Measurements from ENCODE around the gene MYH9. TPM values are rescaled to one million over a fixed set of nuclear protein-coding genes. Genes with fewer than 3 reads are reported as not detected.

MYH9 gene
- total RNA-seq, 4 donors from 2014 or later, result 304 to 366 (median 322) TPM

DNA sequence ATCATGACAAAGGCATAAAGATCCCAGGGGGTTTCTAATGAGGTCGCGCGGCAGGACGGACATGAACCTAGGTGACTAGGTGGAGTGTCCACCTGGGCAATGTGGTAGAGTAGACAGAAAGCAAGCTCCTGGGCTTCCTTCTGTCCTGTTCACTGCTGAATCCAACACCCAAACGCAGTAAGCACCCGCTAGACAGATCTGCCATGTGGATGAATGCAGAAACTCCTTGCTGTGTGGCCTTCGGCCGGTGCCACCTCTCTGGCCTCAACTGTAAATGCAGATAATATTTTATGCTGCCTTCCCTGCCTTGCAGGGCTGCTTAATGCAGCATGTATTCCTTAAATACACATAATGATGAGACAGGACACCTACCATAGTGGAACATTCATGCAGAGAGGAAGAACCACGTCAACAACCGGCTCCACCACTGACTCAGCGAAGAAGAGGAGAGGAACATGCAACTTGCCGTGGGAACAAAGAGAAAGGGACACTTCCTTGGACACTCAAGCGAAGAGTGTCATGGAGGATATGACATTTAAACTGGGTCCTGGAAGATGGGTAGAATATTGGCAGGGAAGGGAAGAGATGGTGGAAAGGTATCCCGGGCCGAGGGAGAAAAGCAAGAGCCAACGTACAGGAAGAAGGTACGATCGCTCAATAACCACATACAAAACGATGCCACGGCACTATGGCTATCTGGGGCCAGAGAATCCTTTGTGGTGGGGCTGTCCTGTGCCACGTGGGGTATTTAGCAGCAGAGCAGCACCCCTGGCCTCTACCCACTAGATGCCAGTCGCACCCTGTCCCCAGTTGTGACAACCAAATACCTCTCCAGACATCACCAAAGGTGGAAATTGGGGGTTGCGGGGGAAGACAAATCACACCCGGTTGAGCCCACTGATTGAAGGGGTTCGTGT, 30.8 kb downstream of the MYH9 start:
- ATAC-seq, result no peak
- peaks cover 22 to 100% (median 90%) of the 10 kb centered on the region in 3 donors for H3K4me1 ChIP-seq

DNA sequence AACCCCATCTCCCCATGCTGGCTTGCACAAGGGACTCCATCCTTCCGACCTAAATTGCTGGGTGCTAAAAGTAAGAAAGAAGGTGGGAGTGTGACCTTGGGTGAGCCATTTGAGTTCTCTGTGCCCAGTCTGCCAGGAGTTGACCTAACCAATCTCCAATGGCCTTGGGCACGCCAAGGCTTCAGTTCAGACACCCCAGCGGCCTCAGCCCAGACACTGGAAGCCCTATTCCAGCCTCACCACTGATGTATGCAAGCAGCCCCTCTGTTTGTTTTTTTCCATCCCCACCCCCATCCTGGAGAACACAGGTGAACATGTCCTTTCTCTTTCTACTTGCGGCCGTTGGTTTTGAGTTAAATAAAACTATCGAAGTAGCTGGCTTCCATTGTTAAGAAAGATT, 31.9 kb downstream of the MYH9 start:
- no peaks in the 10 kb centered on the region for H3K9me3 ChIP-seq
- H3K4me3 ChIP-seq, result peak overlapping the region in 1 of 2 donors; percentile 33
- WGBS, 2 donors (ENCODE audit: low coverage in 1 of 2), result 30 to 51% methylated on average over 4 to 6 of the region's 6 CpGs
- peak overlapping the region; percentile 95 to 100 (median 99) for H3K27ac ChIP-seq
- TF ChIP-seq EP300 (IDR thresholded peaks at IDR 0.05) (no peak), POLR2AphosphoS5 (IDR thresholded peaks at IDR 0.05) (no peak), POLR2A (IDR thresholded peaks at IDR 0.05) (no peak)
- TF ChIP-seq, protein P1, sequence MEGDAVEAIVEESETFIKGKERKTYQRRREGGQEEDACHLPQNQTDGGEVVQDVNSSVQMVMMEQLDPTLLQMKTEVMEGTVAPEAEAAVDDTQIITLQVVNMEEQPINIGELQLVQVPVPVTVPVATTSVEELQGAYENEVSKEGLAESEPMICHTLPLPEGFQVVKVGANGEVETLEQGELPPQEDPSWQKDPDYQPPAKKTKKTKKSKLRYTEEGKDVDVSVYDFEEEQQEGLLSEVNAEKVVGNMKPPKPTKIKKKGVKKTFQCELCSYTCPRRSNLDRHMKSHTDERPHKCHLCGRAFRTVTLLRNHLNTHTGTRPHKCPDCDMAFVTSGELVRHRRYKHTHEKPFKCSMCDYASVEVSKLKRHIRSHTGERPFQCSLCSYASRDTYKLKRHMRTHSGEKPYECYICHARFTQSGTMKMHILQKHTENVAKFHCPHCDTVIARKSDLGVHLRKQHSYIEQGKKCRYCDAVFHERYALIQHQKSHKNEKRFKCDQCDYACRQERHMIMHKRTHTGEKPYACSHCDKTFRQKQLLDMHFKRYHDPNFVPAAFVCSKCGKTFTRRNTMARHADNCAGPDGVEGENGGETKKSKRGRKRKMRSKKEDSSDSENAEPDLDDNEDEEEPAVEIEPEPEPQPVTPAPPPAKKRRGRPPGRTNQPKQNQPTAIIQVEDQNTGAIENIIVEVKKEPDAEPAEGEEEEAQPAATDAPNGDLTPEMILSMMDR (IDR thresholded peaks at IDR 0.05), result no peak
- H3K4me1 ChIP-seq, result peaks cover 27 to 100% (median 90%) of the 10 kb centered on the region in 3 donors
- ATAC-seq, result no peak
- no peaks in the 10 kb centered on the region for H3K27me3 ChIP-seq
- H3K36me3 ChIP-seq, result no peaks in the 10 kb centered on the region

More for the DNA sequence above, 30.8 kb downstream of the MYH9 start:
- peak; percentile 22 for TF ChIP-seq POLR2AphosphoS5 (IDR thresholded peaks at IDR 0.05)
- no peak for TF ChIP-seq POLR2A (IDR thresholded peaks at IDR 0.05)
- H3K27ac ChIP-seq, result peak overlapping the region; percentile 95 to 100 (median 99)
- 32 to 42% methylated on average over 16 to 21 of the region's 25 CpGs for WGBS, 2 donors (ENCODE audit: low coverage in 1 of 2)
- H3K9me3 ChIP-seq, result no peaks in the 10 kb centered on the region
- H3K27me3 ChIP-seq, result no peaks in the 10 kb centered on the region
- H3K36me3 ChIP-seq, result no peaks in the 10 kb centered on the region
- peak overlapping the region in 1 of 2 donors; percentile 3 for H3K4me3 ChIP-seq

DNA sequence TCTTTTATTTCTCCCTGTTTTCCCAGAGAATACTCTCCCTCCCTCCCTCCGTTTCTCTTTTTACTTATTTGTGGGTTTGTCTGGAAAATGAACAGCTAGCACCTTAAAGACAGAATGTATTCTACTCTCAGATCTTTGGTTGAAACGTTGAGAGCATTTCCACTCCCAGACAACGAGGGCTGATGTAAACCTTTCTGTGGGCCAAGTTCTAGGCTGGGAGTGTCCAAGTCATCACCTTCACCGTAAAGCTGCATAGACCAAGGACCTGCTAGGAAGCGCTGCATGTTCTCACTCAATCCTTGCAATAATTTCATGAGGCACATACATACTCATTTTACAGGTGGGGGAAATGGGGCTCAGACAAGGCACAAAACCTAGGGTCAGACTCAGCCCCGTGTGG, 32.4 kb downstream of the MYH9 start:
- Histone ChIP-seq H3K4me1 (peaks cover 25 to 100% (median 90%) of the 10 kb centered on the region in 3 donors), H3K4me3 (peak overlapping the region; percentile 2 to 33), H3K27ac (peak overlapping the region; percentile 95 to 100 (median 99)), H3K9me3 (no peaks in the 10 kb centered on the region), H3K27me3 (no peaks in the 10 kb centered on the region), H3K36me3 (no peaks in the 10 kb centered on the region)
- peak; percentile 50 for ATAC-seq
- TF ChIP-seq, protein P1 (IDR thresholded peaks at IDR 0.05), result no peak
- peak in 1 of 2 donors; percentile 17 for TF ChIP-seq POLR2A (IDR thresholded peaks at IDR 0.05)
- TF ChIP-seq EP300 (IDR thresholded peaks at IDR 0.05), result no peak
- TF ChIP-seq POLR2AphosphoS5 (IDR thresholded peaks at IDR 0.05), result peak; percentile 50
- WGBS, 2 donors (ENCODE audit: low coverage in 1 of 2), result 0 to 10% methylated on average over 1 to 5 of the region's 6 CpGs

DNA sequence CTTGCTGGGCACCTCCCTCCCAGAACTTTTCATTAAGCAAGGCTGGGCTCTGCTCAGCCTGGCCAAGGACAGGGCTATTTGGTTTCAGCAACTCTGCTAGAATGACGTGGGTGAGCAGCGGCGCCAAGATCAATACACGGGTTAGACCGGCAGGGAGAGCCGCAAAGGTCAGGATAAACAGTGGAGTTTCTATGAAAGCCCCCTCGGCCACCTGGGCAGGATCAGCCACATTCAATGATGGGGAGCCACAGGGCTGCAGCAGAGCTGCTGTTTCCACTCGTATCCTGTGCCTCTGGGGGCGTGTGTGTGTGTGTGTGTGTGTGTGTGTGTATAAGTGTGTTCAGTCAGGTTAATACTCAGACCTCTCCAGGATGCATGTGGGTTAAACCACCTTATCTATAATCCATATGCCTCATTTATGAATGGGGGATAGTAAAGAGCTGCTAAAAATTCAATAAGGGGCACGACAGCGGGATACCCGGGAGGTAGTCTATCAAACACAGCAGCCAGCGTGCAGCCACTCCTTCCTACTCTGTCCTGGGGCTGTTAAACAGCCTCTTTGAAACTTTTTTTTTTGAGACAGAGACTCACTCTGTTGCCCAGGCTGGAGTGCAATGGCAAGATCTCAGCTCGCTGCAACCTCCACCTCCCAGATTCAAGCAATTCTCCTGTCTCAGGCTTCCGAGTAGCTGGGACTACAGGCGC, 34.8 kb downstream of the MYH9 start:
- peak overlapping the region in 1 of 2 donors; percentile 8 for H3K4me3 ChIP-seq
- TF ChIP-seq POLR2A (IDR thresholded peaks at IDR 0.05) (no peak), EP300 (IDR thresholded peaks at IDR 0.05) (no peak), POLR2AphosphoS5 (IDR thresholded peaks at IDR 0.05) (no peak)
- TF ChIP-seq, protein P1 (IDR thresholded peaks at IDR 0.05), result no peak
- ATAC-seq, result peak; percentile 17
- H3K27me3 ChIP-seq, result no peaks in the 10 kb centered on the region
- no peaks in the 10 kb centered on the region for H3K9me3 ChIP-seq
- H3K4me1 ChIP-seq, result peaks cover 26 to 100% (median 79%) of the 10 kb centered on the region in 3 donors
- 3 to 31% methylated on average over 6 to 7 of the region's 16 CpGs for WGBS, 2 donors (ENCODE audit: low coverage in 1 of 2)
- peak overlapping the region; percentile 95 to 100 (median 99) for H3K27ac ChIP-seq
- H3K36me3 ChIP-seq, result no peaks in the 10 kb centered on the region
